Neural cell (in vitro differentiated cells): Measurements from ENCODE around the gene CPSF4L.

Experiments
- EZH2 ChIP-seq: fragments of 200-600, 300-800 bp; shearing (Covaris generic), sonication (generic); IDR thresholded peaks from 2 replicates; pipeline ENCODE4 v1.6.1; 2014; ENCODE audit warnings: antibody characterized with exemption, low read length, borderline replicate concordance, mild to moderate bottlenecking; ENCODE audit not compliant: insufficient read depth, poor library complexity, severe bottlenecking
- POLR2AphosphoS5 ChIP-seq: IDR thresholded peaks from 2 replicates; pipeline ENCODE4 v1.6.1; 2012
- REST ChIP-seq: IDR thresholded peaks from 2 replicates; pipeline ENCODE4 v1.6.1; 2012; ENCODE audit warnings: borderline replicate concordance
- TF ChIP-seq, protein P1 (sequence below): fragments of 450-650 bp; IDR thresholded peaks from 2 replicates; pipeline ENCODE4 v1.5.1; 2014; ENCODE audit warnings: antibody characterized with exemption, mild to moderate bottlenecking, moderate library complexity; ENCODE audit not compliant: poor library complexity, severe bottlenecking

GRCh38 chr17:73269329-73269615 is 7.6 kb upstream of the CPSF4L start:
- TF ChIP-seq REST, result no peak
- TF ChIP-seq, protein P1, sequence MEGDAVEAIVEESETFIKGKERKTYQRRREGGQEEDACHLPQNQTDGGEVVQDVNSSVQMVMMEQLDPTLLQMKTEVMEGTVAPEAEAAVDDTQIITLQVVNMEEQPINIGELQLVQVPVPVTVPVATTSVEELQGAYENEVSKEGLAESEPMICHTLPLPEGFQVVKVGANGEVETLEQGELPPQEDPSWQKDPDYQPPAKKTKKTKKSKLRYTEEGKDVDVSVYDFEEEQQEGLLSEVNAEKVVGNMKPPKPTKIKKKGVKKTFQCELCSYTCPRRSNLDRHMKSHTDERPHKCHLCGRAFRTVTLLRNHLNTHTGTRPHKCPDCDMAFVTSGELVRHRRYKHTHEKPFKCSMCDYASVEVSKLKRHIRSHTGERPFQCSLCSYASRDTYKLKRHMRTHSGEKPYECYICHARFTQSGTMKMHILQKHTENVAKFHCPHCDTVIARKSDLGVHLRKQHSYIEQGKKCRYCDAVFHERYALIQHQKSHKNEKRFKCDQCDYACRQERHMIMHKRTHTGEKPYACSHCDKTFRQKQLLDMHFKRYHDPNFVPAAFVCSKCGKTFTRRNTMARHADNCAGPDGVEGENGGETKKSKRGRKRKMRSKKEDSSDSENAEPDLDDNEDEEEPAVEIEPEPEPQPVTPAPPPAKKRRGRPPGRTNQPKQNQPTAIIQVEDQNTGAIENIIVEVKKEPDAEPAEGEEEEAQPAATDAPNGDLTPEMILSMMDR, result no peak
- TF ChIP-seq EZH2, result no peak
- no peak for TF ChIP-seq POLR2AphosphoS5
